Small intestine (tissue), 16 donors: ENCODE data around the gene TMEM171. TPM values are rescaled to one million over a fixed set of nuclear protein-coding genes. Genes with fewer than 3 reads are reported as not detected.
A peak's percentile ranks its signal among the peaks of the same experiment; 100 is the strongest.

ENCODE experiments used
- DNase-seq, 2 donors: peaks; one replicate each; pipeline versions ENCODE4 v3.0.0 to v3.0.0-alpha.2; 2013
- FAIRE-seq: peaks from 2 replicates; lab custom pipeline; 2012; peaks lifted over from hg19 to GRCh38; lab: Jason Lieb, UNC
- H3K27ac ChIP-seq, 3 donors: one replicate each; pipeline ENCODE4 v1.5.1; 2013; ENCODE audit warnings: low read length in 2 of 3, mild to moderate bottlenecking in 2 of 3, control low read depth in 1 of 3, inconsistent platforms in 1 of 3, low read depth in 1 of 3, moderate library complexity in 1 of 3
- H3K27me3 ChIP-seq, 3 donors: one replicate each; pipeline ENCODE4 v1.6.1; 2013; ENCODE audit warnings: low read length in 3 of 3, inconsistent platforms in 1 of 3; ENCODE audit not compliant: control insufficient read depth in 3 of 3, insufficient read depth in 3 of 3
- H3K36me3 ChIP-seq, 3 donors: one replicate each; pipeline ENCODE4 v1.6.1; 2013; ENCODE audit warnings: low read length in 3 of 3, inconsistent platforms in 1 of 3, low read depth in 1 of 3, mild to moderate bottlenecking in 1 of 3, moderate library complexity in 1 of 3; ENCODE audit not compliant: control insufficient read depth in 3 of 3, insufficient read depth in 2 of 3
- H3K4me1 ChIP-seq, 3 donors: one replicate each; pipeline ENCODE4 v1.6.1; 2013; ENCODE audit warnings: low read length in 2 of 3, inconsistent platforms in 1 of 3, low read depth in 1 of 3, mild to moderate bottlenecking in 1 of 3, moderate library complexity in 1 of 3; ENCODE audit not compliant: control insufficient read depth in 3 of 3, insufficient read depth in 2 of 3
- H3K4me3 ChIP-seq, 3 donors: one replicate each; pipeline ENCODE4 v1.5.1; 2013; ENCODE audit warnings: low read length in 3 of 3, control low read depth in 1 of 3, inconsistent platforms in 1 of 3, low read depth in 1 of 3, mild to moderate bottlenecking in 1 of 3, moderate library complexity in 1 of 3
- H3K9me3 ChIP-seq, 2 donors: one replicate each; pipeline ENCODE4 v1.6.1; 2013; ENCODE audit warnings: low read depth in 1 of 2, low read length in 1 of 2; ENCODE audit not compliant: control insufficient read depth in 2 of 2, insufficient read depth in 1 of 2
- WGBS, 3 donors: extraction: QIAGEN DNeasy Blood & Tissue Kit; methylation state at CpG; one replicate each; pipeline ENCODE4 v1.1.7; 2013; 5-methylcytosine and 5-hydroxymethylcytosine counted together
- long read RNA-seq, 10 donors: transcript quantifications; one replicate each; lab custom pipeline, GENCODE V29; 2026
- polyA plus RNA-seq, 4 donors: library from polyadenylated mRNA; stranded (reverse) in 3 of 4; unstranded in 1 of 4; fragments of 200-250 nt in 3 of 4; fragments of 120-200 nt in 1 of 4; gene quantifications; one replicate each; pipeline versions ENCODE4 v1.2.1 to v1.2.3, GENCODE V29; 2013
- donor health status: healthy with polysubstance abuse.
- donor health status: control.
- donor health status: control.
- donor health status: Bipolar disorder and iron deficiency.
- donor health status: healthy.

Gene TMEM171
- 10 to 100 TPM in 2 of 4 donors, 1 to 10 TPM in 2; 5.1 to 38.1 (median 15.2) TPM for polyA plus RNA-seq
- long read RNA-seq, donor 1, partial matches to known transcripts, result 0 of 5 reads
- long read RNA-seq, donor 1, other reads (novel, unspliced or antisense), result 0 of 5 reads
- long read RNA-seq, donor 2, partial matches to known transcripts, result 0 of 1 reads
- long read RNA-seq, donor 2, other reads (novel, unspliced or antisense), result 0 of 1 reads
- long read RNA-seq, donor 3, partial matches to known transcripts, result 0 of 3 reads
- long read RNA-seq, donor 3, other reads (novel, unspliced or antisense), result 0 of 3 reads
- long read RNA-seq, donor 4, result 0 reads
- long read RNA-seq, donor 5, result 0 reads
- long read RNA-seq, donor 6, partial matches to known transcripts, result 0 of 3 reads
- long read RNA-seq, donor 6, other reads (novel, unspliced or antisense), result 0 of 3 reads
- long read RNA-seq, donor 7, result 0 reads
- long read RNA-seq, donor 8, result 0 reads
- long read RNA-seq, donor 9, partial matches to known transcripts, result 0 of 5 reads
- long read RNA-seq, donor 9, other reads (novel, unspliced or antisense), result 0 of 5 reads
- long read RNA-seq, donor 10, partial matches to known transcripts, result 0 of 3 reads
- long read RNA-seq, donor 10, other reads (novel, unspliced or antisense), result 0 of 3 reads

DNA sequence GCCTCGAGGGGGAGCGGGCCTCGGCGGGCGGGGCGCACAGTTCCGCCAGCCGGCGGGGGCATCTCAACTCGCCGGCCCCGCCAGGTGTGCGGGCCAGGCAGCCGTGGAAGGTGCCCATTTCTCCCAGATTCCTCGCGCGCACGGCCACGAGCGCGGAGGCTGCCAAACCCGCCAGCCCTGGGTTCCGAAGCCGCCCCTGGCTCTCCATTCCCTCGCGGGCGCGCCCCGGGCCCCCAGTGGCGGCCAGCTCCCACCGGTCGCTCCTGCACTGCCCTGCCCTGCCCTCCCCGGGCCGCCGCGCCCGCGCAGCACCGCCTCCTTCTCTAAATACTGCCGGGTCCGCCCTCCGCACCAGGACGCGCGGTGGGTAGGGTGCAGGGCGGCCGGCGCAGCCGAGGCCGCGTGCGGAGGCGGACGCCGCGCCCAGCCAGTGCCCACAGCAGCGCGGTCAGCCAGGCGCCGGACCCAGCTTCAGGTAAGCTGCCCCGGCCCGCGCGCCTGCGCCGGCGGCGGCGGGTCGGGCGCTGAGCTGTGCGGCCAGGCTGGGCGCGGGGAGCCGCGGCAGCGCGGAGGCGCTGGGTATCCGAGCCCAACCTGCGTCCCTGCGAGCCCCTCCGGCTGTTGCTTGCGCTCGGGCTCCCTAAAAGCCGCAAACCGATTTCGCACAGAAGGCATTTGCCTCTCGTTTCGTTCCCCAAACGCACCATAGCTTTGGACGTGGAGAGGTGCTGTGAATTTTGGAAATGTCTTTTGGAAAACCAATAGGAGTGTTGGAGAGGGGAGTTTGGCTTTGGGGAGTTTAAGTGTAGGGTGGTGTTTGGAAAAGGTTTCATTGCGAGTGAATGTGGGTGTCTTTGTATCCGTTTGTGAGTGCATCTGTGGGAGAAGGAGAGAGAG lies at the start of gene TMEM171:
Gene TMEM171 (plus strand): TSS at position 354 of the 897 bp plus-strand sequence. CDS start 2,799 bp downstream, outside the sequence.
- 1 to 2% (median 2%) methylated on average over 74 to 94 of the region's 94 CpGs for WGBS, 3 donors
- FAIRE-seq (no peak), DNase-seq (peak; percentile 84 to 91)
- Histone ChIP-seq H3K4me1 (peaks cover 5 to 45% (median 6%) of the 10 kb centered on the region in 3 donors), H3K36me3 (peaks cover 0 to 23% (median 0%) of the 10 kb centered on the region in 3 donors), H3K27ac (peak within 1 kb of the TSS; percentile 81 to 97 (median 95)), H3K9me3 (peaks cover 0 to 9% of the 10 kb centered on the region in 2 donors), H3K27me3 (peaks cover 0 to 7% (median 3%) of the 10 kb centered on the region in 3 donors), H3K4me3 (peak within 1 kb of the TSS; percentile 22 to 74 (median 53))

- DNase-seq (no peak), FAIRE-seq (no peak)
- H3K27ac ChIP-seq, result no peak overlapping the region
- H3K27me3 ChIP-seq, result no peaks in the 10 kb centered on the region
- no peaks in the 10 kb centered on the region for H3K9me3 ChIP-seq
- H3K4me3 ChIP-seq, result no peak overlapping the region
- peaks cover 0 to 18% (median 6%) of the 10 kb centered on the region in 3 donors for H3K36me3 ChIP-seq
- 85 to 96% (median 93%) methylated on average over 4 of the region's 4 CpGs for WGBS, 3 donors
- no peaks in the 10 kb centered on the region for H3K4me1 ChIP-seq
These were observed 39.3 kb upstream of the TMEM171 start for GRCh38 chr5:73081093-73081492.

GRCh38 chr5:73088026-73088425 lies 32.3 kb upstream of the TMEM171 start:
- FAIRE-seq (no peak), DNase-seq (no peak)
- H3K27ac ChIP-seq, result no peak overlapping the region
- H3K4me3 ChIP-seq, result no peak overlapping the region
- no peaks in the 10 kb centered on the region for H3K4me1 ChIP-seq
- WGBS, 3 donors, result 82 to 92% (median 88%) methylated on average over 4 of the region's 4 CpGs
- H3K27me3 ChIP-seq, result no peaks in the 10 kb centered on the region
- H3K9me3 ChIP-seq, result no peaks in the 10 kb centered on the region
- peaks cover 0 to 10% (median 6%) of the 10 kb centered on the region in 3 donors for H3K36me3 ChIP-seq

DNA sequence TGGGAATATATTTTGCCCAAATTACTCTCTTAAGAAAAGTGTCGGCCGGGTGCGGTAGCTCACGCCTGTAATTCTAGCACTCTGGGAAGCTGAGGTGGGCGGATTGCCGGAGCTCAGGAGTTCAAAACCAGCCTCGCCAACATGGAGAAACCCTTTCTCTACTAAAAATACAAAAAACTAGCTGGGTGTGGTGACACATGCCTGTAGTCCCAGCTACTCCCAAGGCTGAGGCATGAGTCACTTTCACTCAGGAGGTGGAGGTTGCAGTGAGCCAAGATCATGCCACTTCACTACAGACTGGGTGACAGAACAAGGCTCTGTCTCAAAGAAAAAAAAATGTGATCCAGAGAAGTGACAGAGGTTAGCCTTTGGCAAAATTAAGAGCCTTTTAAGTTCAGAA lies 26.4 kb upstream of the TMEM171 start:
- Histone ChIP-seq H3K4me1 (peaks cover 0 to 4% (median 0%) of the 10 kb centered on the region in 3 donors), H3K9me3 (peaks cover 2 to 8% of the 10 kb centered on the region in 2 donors), H3K27ac (no peak overlapping the region), H3K4me3 (no peak overlapping the region), H3K36me3 (peaks cover 0 to 4% (median 0%) of the 10 kb centered on the region in 3 donors), H3K27me3 (no peaks in the 10 kb centered on the region)
- 92 to 95% (median 93%) methylated on average over 7 of the region's 7 CpGs for WGBS, 3 donors
- DNase-seq (no peak), FAIRE-seq (no peak)

DNA sequence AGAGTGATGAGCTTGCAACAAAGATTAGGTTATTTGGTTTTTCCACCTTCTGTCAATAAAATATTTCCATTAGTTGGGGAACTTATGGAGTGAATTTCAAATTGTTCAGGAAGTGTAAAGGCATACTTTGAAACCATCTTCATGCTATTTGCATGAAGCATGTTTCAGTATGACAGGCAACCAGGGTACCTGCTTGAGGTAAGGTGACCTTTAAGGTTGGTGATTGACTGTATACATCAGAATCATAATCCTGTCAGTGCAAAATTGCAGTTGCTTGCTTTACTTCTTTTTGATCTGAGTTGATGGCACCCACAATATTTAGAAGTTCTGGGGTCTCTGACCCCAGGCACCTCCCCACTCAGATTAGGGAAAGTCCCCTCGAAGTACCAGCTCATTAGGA lies 26.0 kb upstream of the TMEM171 start:
- no peak overlapping the region for H3K4me3 ChIP-seq
- FAIRE-seq, result no peak
- no peak overlapping the region for H3K27ac ChIP-seq
- peaks cover 0 to 6% (median 0%) of the 10 kb centered on the region in 3 donors for H3K4me1 ChIP-seq
- no peak for DNase-seq
- H3K36me3 ChIP-seq, result peaks cover 0 to 4% (median 0%) of the 10 kb centered on the region in 3 donors
- WGBS, 3 donors, result 67 to 94% (median 74%) methylated on average over 1 of the region's 1 CpG
- H3K9me3 ChIP-seq, result peaks cover 2 to 8% of the 10 kb centered on the region in 2 donors
- H3K27me3 ChIP-seq, result no peaks in the 10 kb centered on the region

- FAIRE-seq, result no peak
- H3K27ac ChIP-seq, result no peak overlapping the region
- H3K27me3 ChIP-seq, result no peaks in the 10 kb centered on the region
- peaks cover 2 to 8% of the 10 kb centered on the region in 2 donors for H3K9me3 ChIP-seq
- DNase-seq, result no peak
- H3K4me1 ChIP-seq, result peaks cover 0 to 6% (median 0%) of the 10 kb centered on the region in 3 donors
- no peak overlapping the region for H3K4me3 ChIP-seq
- H3K36me3 ChIP-seq, result peaks cover 0 to 4% (median 0%) of the 10 kb centered on the region in 3 donors
- WGBS, 3 donors, result 90 to 92% (median 91%) methylated on average over 6 of the region's 6 CpGs
These were observed 24.7 kb upstream of the TMEM171 start for GRCh38 chr5:73095564-73096238.

GRCh38 chr5:73096239-73096575 lies 24.2 kb upstream of the TMEM171 start:
- peaks cover 2 to 8% of the 10 kb centered on the region in 2 donors for H3K9me3 ChIP-seq
- H3K36me3 ChIP-seq, result no peaks in the 10 kb centered on the region
- peaks cover 0 to 6% (median 0%) of the 10 kb centered on the region in 3 donors for H3K4me1 ChIP-seq
- WGBS, 3 donors, result 53 to 74% (median 70%) methylated on average over 1 of the region's 1 CpG
- H3K27ac ChIP-seq, result no peak overlapping the region
- FAIRE-seq (no peak), DNase-seq (no peak)
- H3K27me3 ChIP-seq, result no peaks in the 10 kb centered on the region
- no peak overlapping the region for H3K4me3 ChIP-seq
